IMR-90 (cell line): ENCODE measurements around the gene CDC34.

Source experiments
- BHLHE40 ChIP-seq: fragments of 150-350 bp; IDR thresholded peaks from 2 replicates; pipeline ENCODE4 v1.6.1; 2016; ENCODE audit warnings: mild to moderate bottlenecking, low read depth, low read length
- CEBPB ChIP-seq: IDR thresholded peaks from 2 replicates; pipeline ENCODE4 v1.6.1; 2012; ENCODE audit warnings: low read depth, low read length, improper control_type of control experiment
- CTCF ChIP-seq: conservative IDR thresholded peaks from 2 replicates; pipeline ENCODE4 v1.5.1; 2012; ENCODE audit warnings: mild to moderate bottlenecking, low read depth, low read length, improper control_type of control experiment
- FOS ChIP-seq: fragments of 150-350 bp; IDR thresholded peaks from 2 replicates; pipeline ENCODE4 v1.6.1; 2016; ENCODE audit warnings: low read depth, low read length
- MAFK ChIP-seq: IDR thresholded peaks from 2 replicates; pipeline ENCODE4 v1.6.1; 2012; ENCODE audit warnings: low read depth, low read length, improper control_type of control experiment
- MAZ ChIP-seq: IDR thresholded peaks from 2 replicates; pipeline ENCODE4 v1.6.1; 2012; ENCODE audit warnings: low read depth, mild to moderate bottlenecking, low read length, improper control_type of control experiment, moderate library complexity, borderline replicate concordance
- MXI1 ChIP-seq: IDR thresholded peaks from 2 replicates; pipeline ENCODE4 v1.6.1; 2012; ENCODE audit warnings: low read depth, mild to moderate bottlenecking, low read length, moderate library complexity, borderline replicate concordance
- POLR2A ChIP-seq: IDR thresholded peaks from 2 replicates; pipeline ENCODE4 v1.6.1; 2012; ENCODE audit warnings: mild to moderate bottlenecking, low read depth, low read length
- RAD21 ChIP-seq: IDR thresholded peaks from 2 replicates; pipeline ENCODE4 v1.6.1; 2012; ENCODE audit warnings: low read length, improper control_type of control experiment
- RCOR1 ChIP-seq: IDR thresholded peaks from 2 replicates; pipeline ENCODE4 v1.6.1; 2012; ENCODE audit warnings: mild to moderate bottlenecking, low read length, improper control_type of control experiment; ENCODE audit not compliant: insufficient replicate concordance
- SMC3 ChIP-seq: fragments of 150-350 bp; IDR thresholded peaks from 2 replicates; pipeline ENCODE4 v1.6.1; 2016; ENCODE audit warnings: low read depth, mild to moderate bottlenecking, antibody characterized with exemption, low read length, moderate library complexity
- TF ChIP-seq, protein P1 (sequence below): fragments of 150-350 bp; IDR thresholded peaks from 2 replicates; pipeline ENCODE4 v1.6.1; 2017; ENCODE audit warnings: mild to moderate bottlenecking, antibody characterized with exemption, low read length, low read depth
- TF ChIP-seq, protein P2 (sequence below): fragments of 150-350 bp; IDR thresholded peaks from 2 replicates; pipeline ENCODE4 v1.6.1; 2016; ENCODE audit warnings: low read depth, mild to moderate bottlenecking, low read length, moderate library complexity, borderline replicate concordance

- TF ChIP-seq CTCF (no peak), CEBPB (no peak), MXI1 (no peak), POLR2A (no peak), RCOR1 (no peak), BHLHE40 (no peak), RAD21 (no peak), MAFK (no peak), SMC3 (no peak), FOS (no peak), MAZ (no peak)
- TF ChIP-seq, protein P1, sequence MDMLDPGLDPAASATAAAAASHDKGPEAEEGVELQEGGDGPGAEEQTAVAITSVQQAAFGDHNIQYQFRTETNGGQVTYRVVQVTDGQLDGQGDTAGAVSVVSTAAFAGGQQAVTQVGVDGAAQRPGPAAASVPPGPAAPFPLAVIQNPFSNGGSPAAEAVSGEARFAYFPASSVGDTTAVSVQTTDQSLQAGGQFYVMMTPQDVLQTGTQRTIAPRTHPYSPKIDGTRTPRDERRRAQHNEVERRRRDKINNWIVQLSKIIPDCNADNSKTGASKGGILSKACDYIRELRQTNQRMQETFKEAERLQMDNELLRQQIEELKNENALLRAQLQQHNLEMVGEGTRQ: no peak
- TF ChIP-seq, protein P2, sequence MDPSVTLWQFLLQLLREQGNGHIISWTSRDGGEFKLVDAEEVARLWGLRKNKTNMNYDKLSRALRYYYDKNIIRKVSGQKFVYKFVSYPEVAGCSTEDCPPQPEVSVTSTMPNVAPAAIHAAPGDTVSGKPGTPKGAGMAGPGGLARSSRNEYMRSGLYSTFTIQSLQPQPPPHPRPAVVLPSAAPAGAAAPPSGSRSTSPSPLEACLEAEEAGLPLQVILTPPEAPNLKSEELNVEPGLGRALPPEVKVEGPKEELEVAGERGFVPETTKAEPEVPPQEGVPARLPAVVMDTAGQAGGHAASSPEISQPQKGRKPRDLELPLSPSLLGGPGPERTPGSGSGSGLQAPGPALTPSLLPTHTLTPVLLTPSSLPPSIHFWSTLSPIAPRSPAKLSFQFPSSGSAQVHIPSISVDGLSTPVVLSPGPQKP: no peak
Measured at GRCh38 chr19:576768-577438, 45.3 kb downstream of the CDC34 start.
